ENCODE data around the gene MXRA8.

The MXRA8 gene

DNA sequence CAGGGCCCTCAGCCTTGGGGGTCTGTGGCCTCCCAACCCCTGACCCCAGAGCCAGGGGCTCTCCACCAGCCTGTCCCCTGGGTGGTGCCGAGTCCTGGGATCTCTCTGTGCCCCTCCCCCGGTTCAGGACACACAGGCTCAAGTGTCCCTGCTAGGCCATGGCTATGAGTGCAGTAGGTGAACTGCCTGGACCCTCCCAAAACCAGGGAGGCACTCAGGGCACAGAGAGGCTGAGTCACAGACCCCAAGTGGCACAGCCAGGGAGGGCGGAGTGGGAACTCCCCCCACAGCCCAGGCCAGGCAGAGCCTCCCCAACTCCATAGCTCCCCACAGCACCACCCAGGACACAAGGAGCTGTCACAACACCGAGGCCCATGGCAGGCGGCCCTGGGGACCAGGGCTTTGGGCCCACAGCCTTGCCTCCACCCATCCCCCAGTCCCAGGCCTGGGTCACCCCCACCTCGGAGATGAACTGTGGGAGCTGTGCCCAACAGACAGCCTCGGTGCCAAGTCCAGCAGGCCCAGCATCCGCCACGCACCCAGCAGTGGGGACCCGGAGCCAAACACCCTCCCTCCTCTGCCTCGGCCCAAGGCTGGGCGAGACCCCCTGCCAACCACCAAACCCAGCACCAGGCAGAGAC is 12.4 kb downstream of the MXRA8 start:
- WGBS, result 95% methylated on average over 12 of the region's 12 CpGs
- peaks cover 3% of the 10 kb centered on the region; the same call in 1 of the 2 replicates for H3K4me1 ChIP-seq (ENCODE audit: insufficient read depth, low read length)
- H3K4me3 ChIP-seq (ENCODE audit: low read length), result no peak overlapping the region
- H3K27me3 ChIP-seq (ENCODE audit: insufficient read depth, low read length), result no peaks in the 10 kb centered on the region
- H3K9me3 ChIP-seq (ENCODE audit: insufficient read depth, low read depth, low read length), result no peaks in the 10 kb centered on the region
- peaks cover 9% of the 10 kb centered on the region for H3K36me3 ChIP-seq (ENCODE audit: insufficient read depth, low read length)
- H3K9ac ChIP-seq (ENCODE audit: low read depth, low read length), result peak overlapping the region; percentile 27; the same call in 1 of the 2 replicates
- H3K27ac ChIP-seq (ENCODE audit: low read depth, low read length), result no peak overlapping the region

DNA sequence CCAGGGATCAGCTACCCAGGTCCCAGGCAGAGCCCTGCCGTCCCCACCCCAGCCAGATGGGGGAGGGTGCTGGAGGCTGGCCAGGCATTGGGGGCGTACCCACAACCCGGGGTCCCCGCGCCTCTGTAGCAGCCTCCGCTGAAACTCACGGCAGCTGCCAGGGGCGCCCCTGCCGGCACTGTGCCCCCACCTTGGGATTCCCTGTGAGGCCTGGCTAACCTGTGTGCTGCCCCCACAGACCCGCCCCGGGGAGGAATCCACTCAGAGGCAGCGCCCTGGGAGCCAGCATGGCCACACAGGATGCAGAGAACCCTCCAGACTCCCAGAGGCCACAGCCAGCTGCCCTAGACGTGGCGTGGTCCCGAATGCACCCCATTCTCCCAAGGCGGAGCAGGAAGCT is 13.0 kb downstream of the MXRA8 start:
- H3K27me3 ChIP-seq (ENCODE audit: insufficient read depth, low read length), result no peaks in the 10 kb centered on the region
- peaks cover 15% of the 10 kb centered on the region for H3K36me3 ChIP-seq (ENCODE audit: insufficient read depth, low read length)
- no peak overlapping the region for H3K27ac ChIP-seq (ENCODE audit: low read depth, low read length)
- 93% methylated on average over 16 of the region's 16 CpGs for WGBS
- H3K4me3 ChIP-seq (ENCODE audit: low read length), result no peak overlapping the region
- peaks cover 3% of the 10 kb centered on the region; the same call in 1 of the 2 replicates for H3K4me1 ChIP-seq (ENCODE audit: insufficient read depth, low read length)
- no peaks in the 10 kb centered on the region for H3K9me3 ChIP-seq (ENCODE audit: insufficient read depth, low read depth, low read length)
- peak overlapping the region; percentile 27; the same call in 1 of the 2 replicates for H3K9ac ChIP-seq (ENCODE audit: low read depth, low read length)

DNA sequence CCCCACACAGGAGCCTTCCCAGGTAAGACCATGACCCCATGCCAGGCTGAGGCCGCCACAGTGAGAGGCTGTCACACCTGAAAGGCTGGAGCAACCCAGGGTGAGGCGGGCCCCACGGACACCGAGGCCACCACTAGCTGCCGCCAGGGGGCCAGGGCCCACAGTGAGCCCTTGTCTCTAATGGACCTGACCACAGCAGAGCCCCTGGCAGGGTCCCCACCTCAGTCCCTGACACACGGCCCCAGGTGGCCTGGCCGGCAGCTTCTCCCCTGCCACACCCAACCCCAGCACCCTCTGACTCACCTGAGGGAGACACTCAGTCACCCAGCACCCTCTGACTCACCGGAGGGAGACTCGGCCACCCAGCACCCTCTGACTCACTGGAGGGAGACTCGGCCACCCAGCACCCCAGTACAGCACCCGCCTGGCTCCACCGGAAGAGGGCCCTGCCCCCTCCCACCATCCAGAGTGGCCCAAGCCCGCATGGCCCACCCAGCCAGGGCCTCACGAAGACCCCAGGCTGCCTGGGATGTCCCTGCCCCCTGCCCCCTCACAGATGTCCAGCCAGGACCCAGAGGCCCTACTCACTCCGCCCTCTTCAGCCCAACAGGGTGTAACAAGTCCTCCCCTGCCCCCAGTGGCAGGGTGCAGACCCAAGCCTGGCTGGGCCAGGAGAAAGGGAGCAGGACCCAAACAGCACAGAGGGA is 13.5 kb downstream of the MXRA8 start:
- Histone ChIP-seq H3K36me3 (ENCODE audit: insufficient read depth, low read length) (peaks cover 15% of the 10 kb centered on the region), H3K9me3 (ENCODE audit: insufficient read depth, low read depth, low read length) (no peaks in the 10 kb centered on the region), H3K4me1 (ENCODE audit: insufficient read depth, low read length) (peaks cover 3% of the 10 kb centered on the region; the same call in 1 of the 2 replicates), H3K4me3 (ENCODE audit: low read length) (no peak overlapping the region), H3K9ac (ENCODE audit: low read depth, low read length) (no peak overlapping the region), H3K27ac (ENCODE audit: low read depth, low read length) (no peak overlapping the region), H3K27me3 (ENCODE audit: insufficient read depth, low read length) (no peaks in the 10 kb centered on the region)
- 89% methylated on average over 15 of the region's 15 CpGs for WGBS

DNA sequence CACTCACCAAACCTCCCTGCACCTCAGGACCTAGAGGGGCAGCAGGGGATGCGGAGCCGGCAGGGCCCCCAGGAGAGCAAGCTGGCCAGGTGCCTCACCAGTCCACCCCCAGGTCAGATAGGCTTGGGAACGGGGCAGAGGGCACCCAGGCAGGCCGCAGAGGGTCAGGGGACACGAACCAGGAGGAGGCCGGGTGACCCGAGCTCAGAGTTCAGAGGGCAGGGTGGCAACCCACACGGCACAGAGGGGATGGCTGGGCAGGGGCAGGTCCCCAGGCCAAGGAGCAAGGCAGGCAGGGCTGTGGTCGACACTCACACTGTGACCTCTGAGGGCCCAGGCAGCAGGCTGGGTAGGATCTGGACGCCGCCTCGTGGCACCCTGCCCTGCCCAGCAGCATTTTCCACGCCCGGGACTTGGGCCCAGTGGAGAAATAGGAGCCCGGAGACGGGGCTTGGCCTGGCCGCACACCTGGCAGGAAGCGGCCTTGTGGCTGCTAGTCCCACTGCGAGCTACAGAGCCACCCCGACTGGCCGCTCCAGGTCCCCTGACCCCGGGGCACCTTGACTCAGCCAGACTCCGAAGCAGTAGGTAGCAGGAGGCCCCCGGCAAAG is 14.4 kb downstream of the MXRA8 start:
- Histone ChIP-seq H3K9ac (ENCODE audit: low read depth, low read length) (no peak overlapping the region), H3K27me3 (ENCODE audit: insufficient read depth, low read length) (no peaks in the 10 kb centered on the region), H3K4me3 (ENCODE audit: low read length) (no peak overlapping the region), H3K27ac (ENCODE audit: low read depth, low read length) (no peak overlapping the region), H3K4me1 (ENCODE audit: insufficient read depth, low read length) (peaks cover 3% of the 10 kb centered on the region; the same call in 1 of the 2 replicates), H3K36me3 (ENCODE audit: insufficient read depth, low read length) (peaks cover 20% of the 10 kb centered on the region), H3K9me3 (ENCODE audit: insufficient read depth, low read depth, low read length) (no peaks in the 10 kb centered on the region)
- 95% methylated on average over 24 of the region's 24 CpGs for WGBS

DNA sequence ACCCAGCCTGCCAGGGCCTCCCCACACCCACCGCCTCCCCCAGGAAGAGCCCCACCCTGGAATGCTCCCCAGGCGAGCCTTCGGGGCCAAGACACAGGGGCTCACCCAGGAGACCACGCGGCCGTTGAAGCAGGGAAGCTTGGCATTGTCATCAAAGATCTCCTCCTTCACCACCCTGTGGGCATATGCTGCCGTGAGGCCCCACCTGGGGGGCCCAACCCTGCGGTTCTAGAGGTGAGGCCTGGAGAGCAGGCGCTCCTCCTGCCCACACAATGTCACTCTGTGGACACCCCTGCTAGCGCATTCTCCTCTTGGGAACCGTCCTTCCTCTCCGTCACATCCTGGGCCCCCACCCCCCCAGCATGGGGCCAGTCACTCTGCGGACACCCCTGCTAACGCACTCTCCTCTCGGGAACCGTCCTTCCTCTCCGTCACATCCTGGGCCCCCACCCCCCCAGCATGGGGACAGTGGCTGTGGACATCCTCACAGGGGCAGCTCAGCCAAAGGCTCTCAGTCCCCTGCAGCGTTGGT is 15.7 kb downstream of the MXRA8 start:
- no peak overlapping the region for H3K4me3 ChIP-seq (ENCODE audit: low read length)
- H3K27me3 ChIP-seq (ENCODE audit: insufficient read depth, low read length), result no peaks in the 10 kb centered on the region
- H3K36me3 ChIP-seq (ENCODE audit: insufficient read depth, low read length), result peaks cover 28% of the 10 kb centered on the region
- H3K4me1 ChIP-seq (ENCODE audit: insufficient read depth, low read length), result no peaks in the 10 kb centered on the region
- H3K9ac ChIP-seq (ENCODE audit: low read depth, low read length), result no peak overlapping the region
- 92% methylated on average over 18 of the region's 18 CpGs for WGBS
- H3K9me3 ChIP-seq (ENCODE audit: insufficient read depth, low read depth, low read length), result no peaks in the 10 kb centered on the region
- H3K27ac ChIP-seq (ENCODE audit: low read depth, low read length), result no peak overlapping the region

DNA sequence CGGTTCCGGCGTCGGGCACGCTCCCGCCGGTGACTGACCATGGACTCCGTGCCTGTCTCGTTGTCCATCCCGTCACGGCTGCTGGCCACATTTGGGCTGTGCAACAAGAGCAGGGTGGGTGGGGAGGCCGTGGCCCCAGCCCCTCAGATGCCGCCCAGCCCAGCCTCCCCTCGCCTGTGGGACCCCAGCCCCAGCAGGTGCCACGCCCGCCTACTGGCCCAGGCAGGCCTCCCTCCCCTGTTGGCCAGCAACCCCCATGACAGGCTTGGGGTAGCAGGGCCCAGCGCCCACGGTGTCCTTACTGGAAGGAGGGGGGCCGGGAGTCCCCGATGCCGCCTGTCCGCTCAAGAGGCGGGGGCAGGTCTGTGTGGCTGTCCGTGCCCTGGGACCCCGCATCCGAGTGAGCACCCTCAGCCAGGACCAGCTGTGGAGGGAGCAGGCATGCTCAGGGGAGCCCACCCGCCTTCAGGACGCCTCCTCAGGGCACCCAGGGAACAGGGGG is 16.2 kb downstream of the MXRA8 start:
- WGBS, result 96% methylated on average over 28 of the region's 28 CpGs
- H3K4me1 ChIP-seq (ENCODE audit: insufficient read depth, low read length), result no peaks in the 10 kb centered on the region
- H3K4me3 ChIP-seq (ENCODE audit: low read length), result no peak overlapping the region
- peaks cover 31% of the 10 kb centered on the region for H3K36me3 ChIP-seq (ENCODE audit: insufficient read depth, low read length)
- no peak overlapping the region for H3K9ac ChIP-seq (ENCODE audit: low read depth, low read length)
- H3K9me3 ChIP-seq (ENCODE audit: insufficient read depth, low read depth, low read length), result no peaks in the 10 kb centered on the region
- no peaks in the 10 kb centered on the region for H3K27me3 ChIP-seq (ENCODE audit: insufficient read depth, low read length)
- H3K27ac ChIP-seq (ENCODE audit: low read depth, low read length), result no peak overlapping the region

DNA sequence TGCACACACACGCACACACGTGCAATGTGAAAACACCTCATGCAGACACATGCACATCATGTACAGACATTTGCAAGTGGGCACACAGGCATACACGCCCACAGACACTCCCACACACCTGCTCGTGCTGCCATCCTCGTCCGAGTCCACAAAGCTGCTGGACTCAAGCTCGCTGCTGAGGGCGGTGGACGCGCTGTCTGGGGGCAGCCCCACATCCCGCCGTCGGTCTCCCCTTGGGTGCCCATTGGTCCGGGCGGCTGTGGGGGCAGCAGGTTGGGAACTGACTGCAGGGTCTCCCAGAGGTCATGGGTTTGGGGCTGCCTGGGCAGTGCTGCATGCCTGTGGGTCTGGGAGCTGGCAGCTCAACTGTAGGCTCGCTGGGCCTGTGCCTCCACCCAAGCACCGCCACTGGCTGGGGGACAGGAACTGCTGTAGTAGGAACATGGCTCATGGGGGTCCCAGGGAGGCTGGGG is 16.8 kb downstream of the MXRA8 start:
- H3K36me3 ChIP-seq (ENCODE audit: insufficient read depth, low read length), result peaks cover 31% of the 10 kb centered on the region
- WGBS, result 96% methylated on average over 17 of the region's 17 CpGs

DNA sequence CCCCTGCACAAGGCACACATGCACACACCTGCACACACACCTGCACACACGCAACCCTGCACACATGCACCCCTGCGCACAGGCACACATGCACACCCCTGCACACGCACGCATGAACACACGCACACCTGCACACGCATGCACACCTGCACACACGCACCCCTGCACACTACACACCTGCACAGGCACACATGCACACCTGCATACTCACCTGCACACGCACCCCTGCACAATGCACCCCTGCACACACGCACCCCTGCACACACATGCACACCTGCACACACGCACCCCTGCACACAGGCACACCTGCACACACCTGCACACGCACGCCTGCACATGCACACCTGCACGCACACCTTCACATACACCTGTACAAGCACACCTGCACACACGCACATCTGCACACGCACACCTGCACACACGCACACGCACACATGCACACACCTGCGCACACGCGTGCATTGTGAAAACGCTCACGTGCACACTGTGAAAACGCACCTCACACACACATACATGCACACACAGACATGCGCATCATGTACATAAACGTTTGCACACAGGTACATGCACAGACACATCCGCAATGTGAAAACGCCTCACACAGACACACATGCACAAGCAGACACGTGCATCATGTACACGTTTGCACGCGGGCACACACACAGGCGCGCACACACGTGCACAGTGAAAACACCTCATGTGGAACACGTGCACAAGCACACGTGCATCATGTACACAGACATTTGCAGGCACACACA is 17.4 kb downstream of the MXRA8 start:
- no peak overlapping the region for H3K9ac ChIP-seq (ENCODE audit: low read depth, low read length)
- H3K4me1 ChIP-seq (ENCODE audit: insufficient read depth, low read length), result no peaks in the 10 kb centered on the region
- no peak overlapping the region for H3K27ac ChIP-seq (ENCODE audit: low read depth, low read length)
- H3K27me3 ChIP-seq (ENCODE audit: insufficient read depth, low read length), result no peaks in the 10 kb centered on the region
- no peaks in the 10 kb centered on the region for H3K9me3 ChIP-seq (ENCODE audit: insufficient read depth, low read depth, low read length)
- peaks cover 31% of the 10 kb centered on the region for H3K36me3 ChIP-seq (ENCODE audit: insufficient read depth, low read length)
- H3K4me3 ChIP-seq (ENCODE audit: low read length), result no peak overlapping the region
- 94% methylated on average over 36 of the region's 36 CpGs for WGBS

More for the DNA sequence above, 16.8 kb downstream of the MXRA8 start:
- Histone ChIP-seq H3K9me3 (ENCODE audit: insufficient read depth, low read depth, low read length) (no peaks in the 10 kb centered on the region), H3K4me3 (ENCODE audit: low read length) (no peak overlapping the region), H3K4me1 (ENCODE audit: insufficient read depth, low read length) (no peaks in the 10 kb centered on the region), H3K27ac (ENCODE audit: low read depth, low read length) (no peak overlapping the region), H3K27me3 (ENCODE audit: insufficient read depth, low read length) (no peaks in the 10 kb centered on the region), H3K9ac (ENCODE audit: low read depth, low read length) (no peak overlapping the region)

DNA sequence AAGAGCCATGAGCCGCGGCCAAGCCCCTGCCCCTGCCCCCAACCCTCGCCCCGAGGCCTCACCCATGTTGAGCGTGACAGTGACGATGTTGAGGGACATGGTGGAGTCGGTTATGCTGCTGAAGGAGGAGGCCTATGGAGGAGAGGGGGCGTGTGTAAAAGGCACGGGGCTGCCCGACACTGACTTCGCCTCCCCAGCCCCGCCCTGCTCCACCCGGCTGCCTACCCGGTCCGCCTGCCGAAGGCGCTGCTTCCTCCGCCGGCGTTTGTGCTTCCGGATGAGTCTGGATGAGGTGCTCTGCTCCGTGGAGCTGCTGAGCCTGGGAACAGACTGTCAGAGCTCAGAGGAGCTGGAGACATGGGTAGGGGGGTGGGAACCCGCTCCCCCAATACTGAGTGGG is 18.2 kb downstream of the MXRA8 start:
- 94% methylated on average over 23 of the region's 23 CpGs for WGBS
- H3K36me3 ChIP-seq (ENCODE audit: insufficient read depth, low read length), result peaks cover 31% of the 10 kb centered on the region

DNA sequence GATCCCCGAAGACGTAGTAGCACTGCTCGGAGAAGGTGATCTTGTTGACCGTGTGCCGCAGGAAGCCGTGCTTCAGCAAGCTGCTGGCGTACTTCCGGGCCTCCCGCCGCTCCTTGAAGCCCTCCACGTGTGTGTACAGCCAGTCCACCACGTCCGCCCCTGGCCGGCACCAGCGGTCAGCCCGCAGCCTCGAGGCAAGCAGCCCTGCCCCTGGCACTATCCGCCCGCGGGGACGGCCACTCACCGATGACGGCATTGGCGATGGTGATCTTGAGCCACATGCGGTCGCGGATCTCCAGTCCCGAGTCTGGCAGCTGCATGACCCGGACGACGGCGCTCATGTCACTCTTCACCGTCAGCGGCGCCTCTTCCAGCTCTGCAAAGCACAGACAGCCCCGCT is 20.1 kb downstream of the MXRA8 start:
- Histone ChIP-seq H3K27ac (ENCODE audit: low read depth, low read length) (no peak overlapping the region), H3K4me3 (ENCODE audit: low read length) (no peak overlapping the region), H3K4me1 (ENCODE audit: insufficient read depth, low read length) (no peaks in the 10 kb centered on the region), H3K9me3 (ENCODE audit: insufficient read depth, low read depth, low read length) (no peaks in the 10 kb centered on the region), H3K27me3 (ENCODE audit: insufficient read depth, low read length) (no peaks in the 10 kb centered on the region), H3K36me3 (ENCODE audit: insufficient read depth, low read length) (peaks cover 31% of the 10 kb centered on the region), H3K9ac (ENCODE audit: low read depth, low read length) (no peak overlapping the region)
- 94% methylated on average over 36 of the region's 36 CpGs for WGBS

More for the DNA sequence above, 18.2 kb downstream of the MXRA8 start:
- Histone ChIP-seq H3K4me1 (ENCODE audit: insufficient read depth, low read length) (no peaks in the 10 kb centered on the region), H3K4me3 (ENCODE audit: low read length) (no peak overlapping the region), H3K27me3 (ENCODE audit: insufficient read depth, low read length) (no peaks in the 10 kb centered on the region), H3K9ac (ENCODE audit: low read depth, low read length) (no peak overlapping the region), H3K9me3 (ENCODE audit: insufficient read depth, low read depth, low read length) (no peaks in the 10 kb centered on the region), H3K27ac (ENCODE audit: low read depth, low read length) (no peak overlapping the region)

All from HUES64 (cell line).